Forelimb muscle (tissue), 1 donor: ENCODE results near the gene SLC35B2. TPM values are rescaled to one million over a fixed set of nuclear protein-coding genes. Genes with fewer than 3 reads are reported as not detected.

Source experiments
- DNase-seq: peaks from one replicate; pipeline ENCODE4 v3.0.0-alpha.2; 2013; ENCODE audit warnings: low read depth
- polyA plus RNA-seq: library from polyadenylated mRNA; unstranded; fragments of 120-200 nt; gene quantifications from one replicate; pipeline ENCODE4 v1.2.1, GENCODE V29; 2013; ENCODE audit not compliant: insufficient read length

The SLC35B2 gene
- polyA plus RNA-seq, 1 donor, result 28.8 TPM

GRCh38 chr6:44222486-44223318 is 34.6 kb downstream of the SLC35B2 start:
- no peak for DNase-seq

- DNase-seq, result no peak
These were observed 35.4 kb downstream of the SLC35B2 start for GRCh38 chr6:44221961-44222335.

GRCh38 chr6:44221291-44221960 is 35.9 kb downstream of the SLC35B2 start:
- no peak for DNase-seq

GRCh38 chr6:44220913-44221290 is 36.4 kb downstream of the SLC35B2 start:
- no peak for DNase-seq

- no peak for DNase-seq
These were observed 37.2 kb downstream of the SLC35B2 start for GRCh38 chr6:44219815-44220784.

- DNase-seq, result no peak
These were observed 38.1 kb downstream of the SLC35B2 start for GRCh38 chr6:44219053-44219814.

- DNase-seq, result no peak
These were observed 39.8 kb downstream of the SLC35B2 start for GRCh38 chr6:44217332-44218143.

- no peak for DNase-seq
These were observed 40.5 kb downstream of the SLC35B2 start, which contains the start of gene MYMX for GRCh38 chr6:44216677-44217331. TSS of gene MYMX (plus strand) at chr6:44216926. CDS start at chr6:44217472, 546 bp downstream.

- DNase-seq, result no peak
These were observed 43.0 kb downstream of the SLC35B2 start for GRCh38 chr6:44214307-44214706.

- no peak for DNase-seq
These were observed 46.0 kb downstream of the SLC35B2 start for GRCh38 chr6:44211284-44211683.

- DNase-seq, result no peak
These were observed 49.4 kb downstream of the SLC35B2 start for GRCh38 chr6:44207966-44208365.

Other genes with a start within 250 kb of the SLC35B2 start
- 34.2 TPM for gene MRPL14, start 130.1 kb downstream of the SLC35B2 start, polyA plus RNA-seq
- 17.7 TPM for gene TMEM63B, start 130.0 kb downstream of the SLC35B2 start, polyA plus RNA-seq
- 0.56 TPM for gene CAPN11, start 98.7 kb downstream of the SLC35B2 start, polyA plus RNA-seq
- 21.9 TPM for gene MYMX, start 40.6 kb downstream of the SLC35B2 start, polyA plus RNA-seq
- gene SLC29A1, start 33.9 kb downstream of the SLC35B2 start, polyA plus RNA-seq, result 86.2 TPM
- gene HSP90AB1, start 10.4 kb downstream of the SLC35B2 start, polyA plus RNA-seq, result 991 TPM
- gene NFKBIE, start 8.0 kb upstream of the SLC35B2 start, polyA plus RNA-seq, result 4.6 TPM
- 0.25 TPM for gene TMEM151B, start 12.9 kb upstream of the SLC35B2 start, polyA plus RNA-seq
- 8.4 TPM for gene AARS2, start 55.8 kb upstream of the SLC35B2 start, polyA plus RNA-seq
- not detected for gene SPATS1, start 85.1 kb upstream of the SLC35B2 start, polyA plus RNA-seq
- 24.1 TPM for gene CDC5L, start 130.2 kb upstream of the SLC35B2 start, polyA plus RNA-seq